ENCODE results near the gene ACAD9. TPM values are rescaled to one million over a fixed set of nuclear protein-coding genes. Genes with fewer than 3 reads are reported as not detected.

Gene ACAD9
- total and polyA plus RNA-seq, 10 of the 15 experiments (the other 5 are each of a cell fraction or from before 2014, with no cell fraction given) = 12.7 to 63.1 (median 43.7) TPM

DNA sequence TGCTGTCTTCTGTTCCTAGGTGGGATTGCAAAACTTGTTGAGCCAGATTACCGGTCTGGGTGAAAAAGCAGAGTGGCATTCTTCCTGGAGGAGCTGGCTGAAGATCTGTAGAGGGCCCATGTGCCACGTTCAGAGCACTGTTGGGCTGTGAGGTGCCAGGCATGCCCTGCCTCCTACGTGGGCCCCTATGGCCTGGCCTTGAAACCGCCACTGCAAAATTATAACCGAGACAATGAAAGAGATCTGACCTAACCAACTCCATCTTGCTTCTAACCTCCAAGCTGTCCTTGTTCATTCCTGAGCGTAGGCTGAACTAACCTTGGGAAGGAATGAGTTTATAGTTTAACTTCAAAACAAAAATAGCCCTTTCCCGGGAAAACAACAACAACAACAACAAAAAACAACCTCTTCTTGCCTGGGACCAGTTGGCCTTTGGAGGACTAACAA is 1.4 kb upstream of the ACAD9 start (continued):
- TF ChIP-seq, protein P1, sequence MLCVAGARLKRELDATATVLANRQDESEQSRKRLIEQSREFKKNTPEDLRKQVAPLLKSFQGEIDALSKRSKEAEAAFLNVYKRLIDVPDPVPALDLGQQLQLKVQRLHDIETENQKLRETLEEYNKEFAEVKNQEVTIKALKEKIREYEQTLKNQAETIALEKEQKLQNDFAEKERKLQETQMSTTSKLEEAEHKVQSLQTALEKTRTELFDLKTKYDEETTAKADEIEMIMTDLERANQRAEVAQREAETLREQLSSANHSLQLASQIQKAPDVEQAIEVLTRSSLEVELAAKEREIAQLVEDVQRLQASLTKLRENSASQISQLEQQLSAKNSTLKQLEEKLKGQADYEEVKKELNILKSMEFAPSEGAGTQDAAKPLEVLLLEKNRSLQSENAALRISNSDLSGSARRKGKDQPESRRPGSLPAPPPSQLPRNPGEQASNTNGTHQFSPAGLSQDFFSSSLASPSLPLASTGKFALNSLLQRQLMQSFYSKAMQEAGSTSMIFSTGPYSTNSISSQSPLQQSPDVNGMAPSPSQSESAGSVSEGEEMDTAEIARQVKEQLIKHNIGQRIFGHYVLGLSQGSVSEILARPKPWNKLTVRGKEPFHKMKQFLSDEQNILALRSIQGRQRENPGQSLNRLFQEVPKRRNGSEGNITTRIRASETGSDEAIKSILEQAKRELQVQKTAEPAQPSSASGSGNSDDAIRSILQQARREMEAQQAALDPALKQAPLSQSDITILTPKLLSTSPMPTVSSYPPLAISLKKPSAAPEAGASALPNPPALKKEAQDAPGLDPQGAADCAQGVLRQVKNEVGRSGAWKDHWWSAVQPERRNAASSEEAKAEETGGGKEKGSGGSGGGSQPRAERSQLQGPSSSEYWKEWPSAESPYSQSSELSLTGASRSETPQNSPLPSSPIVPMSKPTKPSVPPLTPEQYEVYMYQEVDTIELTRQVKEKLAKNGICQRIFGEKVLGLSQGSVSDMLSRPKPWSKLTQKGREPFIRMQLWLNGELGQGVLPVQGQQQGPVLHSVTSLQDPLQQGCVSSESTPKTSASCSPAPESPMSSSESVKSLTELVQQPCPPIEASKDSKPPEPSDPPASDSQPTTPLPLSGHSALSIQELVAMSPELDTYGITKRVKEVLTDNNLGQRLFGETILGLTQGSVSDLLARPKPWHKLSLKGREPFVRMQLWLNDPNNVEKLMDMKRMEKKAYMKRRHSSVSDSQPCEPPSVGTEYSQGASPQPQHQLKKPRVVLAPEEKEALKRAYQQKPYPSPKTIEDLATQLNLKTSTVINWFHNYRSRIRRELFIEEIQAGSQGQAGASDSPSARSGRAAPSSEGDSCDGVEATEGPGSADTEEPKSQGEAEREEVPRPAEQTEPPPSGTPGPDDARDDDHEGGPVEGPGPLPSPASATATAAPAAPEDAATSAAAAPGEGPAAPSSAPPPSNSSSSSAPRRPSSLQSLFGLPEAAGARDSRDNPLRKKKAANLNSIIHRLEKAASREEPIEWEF (IDR thresholded peaks at IDR 0.05; ENCODE audit: insufficient replicate concordance, low read depth, low read length) = no peak
- TF ChIP-seq SPI1 (IDR thresholded peaks at IDR 0.05; ENCODE audit: borderline replicate concordance, insufficient read depth, low read depth, low read length) = no peak

GRCh38 chr3:128878556-128879124 is 780 bp upstream of the ACAD9 start:
- ChIA-PET RAD21 (ENCODE audit: unreplicated experiment) (interaction anchor here (0.6 to 2.9 kb wide), 10 partner anchors 11 to 283 kb away, joined by 3 to 9 read pairs (median 4); partner anchors contain the start of gene RPN1), SMC1A (ENCODE audit: uncharacterized antibody, unreplicated experiment) (interaction anchor here (0.7 to 2.5 kb wide), 5 partner anchors 11 to 300 kb away, joined by 3 to 16 read pairs (median 4); no protein-coding TSS in a partner anchor), CTCF (interaction anchor here (0.7 to 4.6 kb wide), 14 partner anchors 8 to 367 kb away, joined by 3 to 53 read pairs (median 6); no protein-coding TSS in a partner anchor), POLR2A (interaction anchor here (0.7 to 2.1 kb wide), 10 partner anchors 7 to 438 kb away, joined by 3 to 7 read pairs (median 4); partner anchors contain the start of gene RAB7A)
- Histone ChIP-seq H2AFZ (ENCODE audit: control insufficient read depth, low read depth, low read length) (peak overlapping the region; percentile 84), H3K9me3 (replicated peaks; ENCODE audit: control insufficient read depth, insufficient read depth, low read length) (no peaks in the 10 kb centered on the region), H3K36me3 (ENCODE audit: control insufficient read depth in 2 of 2, insufficient read depth in 2 of 2, low read length in 1 of 2) (no peaks in the 10 kb centered on the region; a peak in 1 of 4 replicates), H3K4me3 (peak overlapping the region; percentile 83), H3K4me2 (ENCODE audit: control insufficient read depth, insufficient read depth) (peak overlapping the region; percentile 93), H3K79me2 (ENCODE audit: control insufficient read depth, insufficient read depth, low read length) (peaks cover 49% of the 10 kb centered on the region), H3K9ac (ENCODE audit: control insufficient read depth, insufficient read depth, low read length) (peak overlapping the region; percentile 94), H4K20me1 (ENCODE audit: control insufficient read depth, insufficient read depth) (no peaks in the 10 kb centered on the region), H3K4me1 (ENCODE audit: control insufficient read depth, insufficient read depth, low read length) (peaks cover 18% of the 10 kb centered on the region), H3K27me3 (replicated peaks in 1 of 2; ENCODE audit: control insufficient read depth in 2 of 2, insufficient read depth in 2 of 2, low read length in 1 of 2) (no peaks in the 10 kb centered on the region), H3K27ac (ENCODE audit: control insufficient read depth, insufficient read depth) (peak overlapping the region; percentile 85)
- in situ Hi-C loops (cut with MboI) = no loop called here
- under 1% methylated on average over 14 of the region's 14 CpGs for WGBS (ENCODE audit: insufficient coverage, insufficient replicate concordance, low lambda C conversion rate, missing lambda C conversion rate)
- intact Hi-C loops (cut with micrococcal nuclease; ENCODE audit: unreplicated experiment) = loop anchor here (2.0 to 5.0 kb wide), 2 partner anchors 198 to 369 kb away; partner anchors contain the start of gene COPG1
- no peak for FAIRE-seq
- BruUV-seq (replicated peaks) = TSS peak; percentile 98
- DNase-seq (ENCODE audit: low read depth, low spot score) = peak; percentile 8
- peak; percentile 55 for ATAC-seq
- TF ChIP-seq WRNIP1 (IDR thresholded peaks at IDR 0.05; ENCODE audit: borderline replicate concordance, low read depth, low read length) = 0 out of 2 replicates have a peak, but pooled peaks have one; percentile 17
- TF ChIP-seq YBX1 (IDR thresholded peaks at IDR 0.05) = no peak
- TF ChIP-seq TAF1 (IDR thresholded peaks at IDR 0.05; ENCODE audit: borderline replicate concordance, low read depth, low read length) = peak; percentile 33; the same call in 1 of the 2 replicates
- no peak for TF ChIP-seq MEF2A (IDR thresholded peaks at IDR 0.05; ENCODE audit: insufficient read depth, low read depth, low read length)

All from GM12878 (cell line).